ENCODE measurements around the gene MARK3.

Gene MARK3

DNA sequence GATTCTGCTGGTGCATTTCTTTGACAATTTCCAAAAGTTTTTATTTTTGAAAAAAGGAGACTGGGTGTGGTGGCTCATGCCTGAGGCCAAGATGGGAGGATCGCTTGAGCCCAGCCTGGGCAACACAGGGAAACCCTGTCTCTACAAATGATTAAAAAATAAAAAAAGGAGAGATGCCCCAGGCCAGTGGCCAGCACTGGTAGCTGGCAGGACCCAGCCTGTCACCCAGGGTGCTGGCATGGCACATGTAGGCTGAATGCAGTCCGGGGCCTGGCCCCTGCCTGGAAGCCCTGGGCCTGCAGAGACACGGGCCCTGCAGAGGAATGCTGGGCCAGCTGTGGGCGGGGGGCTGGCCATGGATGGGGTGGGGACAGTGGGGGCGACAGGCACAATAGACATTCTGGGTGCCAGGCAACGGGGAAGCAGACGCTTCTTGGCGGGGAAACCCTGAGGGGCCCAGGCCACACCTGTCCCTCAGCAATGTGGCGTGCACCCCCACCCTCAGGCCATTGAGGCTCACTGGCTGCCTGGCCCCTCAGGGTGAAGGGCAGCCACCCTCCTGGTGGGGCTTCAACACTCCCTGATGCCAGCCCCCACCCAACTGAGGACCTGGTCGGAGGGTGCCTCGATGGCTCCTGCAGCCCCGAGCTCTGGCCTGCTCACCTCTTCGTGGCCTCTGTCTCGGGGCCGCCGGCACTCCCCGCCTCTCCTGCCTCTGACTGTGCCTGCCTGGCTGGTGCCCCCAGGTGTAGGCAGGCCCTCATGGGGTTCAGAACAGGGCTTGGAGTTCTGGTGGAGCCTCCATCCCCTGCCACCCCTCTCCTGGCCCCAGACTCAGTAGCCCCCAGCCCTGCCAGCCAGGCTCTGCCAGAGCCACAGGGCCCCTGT is 155.8 kb downstream of the MARK3 start:
- no peak for FAIRE-seq

- FAIRE-seq, result no peak
Observed at GRCh38 chr14:103541709-103542604, 156.7 kb downstream of the MARK3 start.

- FAIRE-seq, result no peak
Observed at GRCh38 chr14:103542605-103543088, 157.4 kb downstream of the MARK3 start.

- FAIRE-seq, result no peak
Observed at GRCh38 chr14:103543140-103543539, 157.9 kb downstream of the MARK3 start.

DNA sequence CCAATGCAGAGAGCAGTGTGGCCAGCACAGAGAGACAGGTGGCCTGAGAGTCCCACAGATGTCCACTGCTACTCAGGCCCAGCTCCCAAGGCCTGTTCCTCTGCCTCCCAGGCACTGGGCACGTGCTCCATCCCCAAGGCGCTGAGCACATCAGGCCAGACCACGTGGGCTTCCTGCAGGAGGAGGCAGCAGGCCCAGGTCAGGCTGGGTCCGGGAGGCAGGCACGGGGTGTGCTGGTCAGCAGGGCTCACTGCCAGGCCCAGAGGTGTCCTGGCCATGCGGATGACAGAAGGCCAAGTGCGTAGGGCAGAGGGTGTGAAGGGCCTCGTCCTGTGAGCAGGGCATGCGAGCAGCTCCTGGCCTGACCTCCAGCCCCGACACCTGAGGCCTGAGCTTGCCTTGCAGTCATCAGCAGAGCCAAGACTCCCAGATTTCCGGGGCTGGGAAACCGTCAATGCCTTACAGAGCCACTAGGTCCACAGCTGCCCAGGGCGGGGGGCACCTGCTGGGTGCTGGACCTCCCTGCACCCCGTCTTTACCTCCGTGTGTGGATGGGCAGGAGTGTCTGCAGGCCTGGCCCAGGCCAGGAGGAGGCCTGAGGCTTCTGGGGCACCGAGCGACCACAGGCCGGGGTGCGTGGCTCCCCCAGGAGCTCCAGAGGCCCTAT is 158.6 kb downstream of the MARK3 start:
- no peak for FAIRE-seq

GRCh38 chr14:103544388-103545218 is 159.4 kb downstream of the MARK3 start:
- no peak for FAIRE-seq

DNA sequence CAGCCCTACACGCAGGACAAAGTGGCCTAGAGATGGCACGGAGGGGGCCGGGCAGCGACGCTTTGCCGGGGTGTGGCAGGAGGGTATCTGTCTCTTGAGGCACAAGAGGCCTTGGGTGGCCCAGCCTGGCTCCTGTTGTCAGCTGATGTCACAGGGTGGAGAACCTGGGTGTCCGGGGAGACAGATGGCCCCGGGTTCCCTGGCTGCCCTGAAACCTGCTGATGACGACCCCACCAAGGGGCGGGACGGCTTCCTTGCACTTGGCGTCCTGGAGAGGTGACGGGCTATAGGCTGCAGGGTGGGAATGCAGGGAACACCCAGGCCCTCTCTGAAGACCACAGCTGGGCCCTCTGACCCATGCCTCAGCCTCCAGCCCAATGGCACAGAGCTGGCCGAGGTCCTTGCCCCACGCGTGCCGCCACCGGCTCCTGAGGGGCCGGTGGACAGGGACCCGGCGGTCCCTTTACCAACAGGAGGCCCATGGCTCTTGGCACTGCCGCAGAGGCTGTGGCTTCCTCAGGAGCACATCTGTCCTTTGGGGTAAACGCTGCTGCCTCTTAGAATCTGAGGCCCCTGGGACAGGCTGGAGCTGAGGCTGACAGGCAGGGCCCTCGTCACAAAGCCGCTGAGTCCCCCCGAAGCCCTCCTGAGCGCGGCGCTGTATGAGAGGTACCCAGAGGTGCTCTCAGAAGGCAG is 160.2 kb downstream of the MARK3 start:
- FAIRE-seq, result no peak

- no peak for FAIRE-seq
Observed at GRCh38 chr14:103545915-103546651, 160.9 kb downstream of the MARK3 start.

GRCh38 chr14:103546652-103547454 is 161.6 kb downstream of the MARK3 start:
- no peak for FAIRE-seq

DNA sequence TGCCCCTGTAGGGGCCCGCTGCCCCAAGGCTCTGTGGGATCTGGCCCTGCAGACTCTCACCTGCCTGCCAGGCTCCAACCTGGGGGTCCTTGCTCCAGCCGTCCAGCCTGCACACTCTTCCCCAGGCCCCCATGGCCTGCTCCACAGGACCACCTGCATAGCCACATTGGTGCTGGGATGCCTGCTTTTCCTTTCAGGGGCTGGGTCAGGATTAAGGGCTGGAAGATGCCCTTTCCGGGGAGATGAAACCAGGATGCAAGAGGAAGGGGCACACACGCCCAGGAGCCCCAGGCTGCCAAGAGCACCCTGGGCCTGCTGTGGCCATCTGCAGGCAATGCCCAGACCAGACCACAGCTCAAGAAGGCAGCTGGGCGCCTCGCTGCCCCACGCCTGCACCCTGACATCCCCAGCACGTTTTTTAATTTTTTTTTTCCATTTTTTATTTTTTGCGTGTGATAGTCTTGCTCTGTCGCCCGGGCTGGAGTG is 162.3 kb downstream of the MARK3 start:
- FAIRE-seq, result no peak

DNA sequence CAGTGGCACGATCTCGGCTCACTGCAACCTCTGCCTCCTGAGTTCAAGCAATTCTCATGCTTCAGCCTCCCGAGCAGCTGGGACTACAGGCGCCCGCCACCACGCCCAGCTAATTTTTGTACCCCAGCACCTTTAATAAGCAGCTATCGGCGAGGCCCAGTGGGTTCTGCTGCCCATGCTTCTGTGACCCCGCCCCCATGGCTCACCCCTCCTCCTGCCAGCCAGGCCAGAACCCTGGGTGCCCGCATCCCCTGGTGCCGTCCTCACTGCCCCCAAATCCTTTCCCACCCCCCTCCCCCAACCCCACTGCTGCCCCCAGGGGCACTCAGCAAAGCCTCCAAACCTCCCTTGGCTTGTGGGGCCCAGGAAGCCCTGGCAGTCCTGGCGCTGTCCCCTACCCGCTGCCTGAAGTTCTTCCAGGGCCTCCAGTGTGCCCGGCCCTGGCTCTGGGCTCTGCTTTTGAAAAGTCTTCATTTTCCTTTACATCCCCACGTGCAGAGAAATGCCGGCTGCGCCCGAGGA is 162.8 kb downstream of the MARK3 start:
- no peak for FAIRE-seq

DNA sequence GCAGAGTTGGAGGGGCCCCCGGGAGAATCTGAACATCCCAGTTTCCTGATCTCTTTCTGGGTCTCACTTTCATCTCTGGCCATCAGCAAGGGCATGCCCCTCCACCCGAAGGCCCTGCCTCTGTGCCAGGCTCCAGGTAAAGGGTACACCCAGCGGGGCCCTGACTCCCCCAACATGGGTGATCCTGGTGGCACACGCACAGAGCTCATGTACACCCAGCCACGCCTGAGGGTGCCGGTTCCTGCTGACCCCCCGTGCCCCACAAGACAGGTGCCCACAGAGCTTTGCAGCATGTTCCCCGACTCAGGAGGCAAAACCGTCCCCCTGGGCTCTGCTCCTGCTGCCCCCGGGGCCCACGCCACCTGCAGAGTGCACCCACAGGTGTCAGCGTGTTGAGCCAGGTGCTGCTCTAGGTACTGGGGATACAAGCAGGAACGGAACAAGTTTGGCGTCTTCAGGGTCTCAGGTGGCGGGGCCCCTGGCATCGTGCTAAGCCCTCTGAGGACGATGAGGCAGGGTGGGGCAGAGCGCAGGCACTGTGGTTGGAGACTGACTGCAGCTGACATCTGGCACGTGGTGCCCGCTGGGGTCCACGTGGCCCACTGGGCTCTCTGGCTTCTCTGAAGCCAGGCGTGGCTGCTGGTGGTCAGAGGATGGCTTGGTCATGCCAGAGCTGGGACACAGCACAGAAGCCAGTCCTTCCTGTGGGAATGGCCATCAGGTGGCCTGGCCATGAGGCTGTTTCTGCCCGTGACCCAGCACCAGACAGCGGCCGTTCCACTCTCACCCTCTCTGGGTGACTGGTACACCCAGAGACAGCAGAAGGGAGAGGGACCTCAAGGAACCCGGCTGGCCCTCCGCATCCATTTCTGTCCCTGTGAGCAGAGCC is 163.5 kb downstream of the MARK3 start:
- FAIRE-seq, result no peak

DNA sequence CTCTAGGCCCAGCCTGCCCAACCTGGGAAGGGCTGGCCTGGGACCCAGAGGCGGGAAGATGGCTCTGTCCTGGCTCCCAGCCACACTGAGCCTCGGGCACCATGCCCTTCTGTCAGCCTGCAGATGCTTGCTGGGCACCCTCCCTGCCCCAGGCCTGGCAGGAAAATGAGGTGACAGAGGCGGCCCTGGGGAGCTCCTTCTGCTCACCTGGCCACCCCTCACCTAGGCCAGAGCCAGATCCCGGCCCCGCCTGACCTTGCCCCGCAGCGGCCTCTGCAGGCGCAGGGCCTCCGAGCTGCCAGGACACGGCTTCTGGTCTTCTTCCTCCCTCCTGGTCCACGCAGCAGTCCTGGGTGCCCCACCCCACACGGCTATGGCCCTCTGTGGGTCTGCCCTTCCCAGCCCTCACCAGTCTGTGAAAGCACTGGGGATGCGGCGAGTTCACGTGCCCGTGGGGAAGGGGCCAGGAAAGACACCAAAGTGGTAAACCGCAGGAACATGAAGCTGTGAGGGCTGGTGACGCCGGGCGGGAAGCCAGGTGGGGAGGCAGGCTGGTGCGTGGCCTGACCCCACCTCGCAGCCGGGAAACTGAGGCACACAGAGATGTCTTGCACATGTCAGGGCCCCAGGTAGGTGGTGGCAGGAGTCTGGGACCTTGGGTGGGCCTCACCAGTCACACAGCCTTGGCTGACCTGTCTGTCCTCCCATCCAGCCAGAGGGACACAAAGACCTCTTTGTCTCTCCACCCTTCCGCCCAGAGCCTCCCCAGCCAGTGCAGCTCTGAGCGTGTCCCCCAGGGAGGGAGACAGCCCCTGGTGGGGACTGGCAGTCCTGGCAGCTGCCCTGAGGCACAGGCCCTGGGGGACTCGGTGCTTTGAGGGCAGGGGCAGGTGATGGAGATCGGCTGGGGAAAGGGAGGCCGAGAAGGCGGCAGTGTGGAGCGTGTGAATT is 164.4 kb downstream of the MARK3 start:
- FAIRE-seq, result no peak

DNA sequence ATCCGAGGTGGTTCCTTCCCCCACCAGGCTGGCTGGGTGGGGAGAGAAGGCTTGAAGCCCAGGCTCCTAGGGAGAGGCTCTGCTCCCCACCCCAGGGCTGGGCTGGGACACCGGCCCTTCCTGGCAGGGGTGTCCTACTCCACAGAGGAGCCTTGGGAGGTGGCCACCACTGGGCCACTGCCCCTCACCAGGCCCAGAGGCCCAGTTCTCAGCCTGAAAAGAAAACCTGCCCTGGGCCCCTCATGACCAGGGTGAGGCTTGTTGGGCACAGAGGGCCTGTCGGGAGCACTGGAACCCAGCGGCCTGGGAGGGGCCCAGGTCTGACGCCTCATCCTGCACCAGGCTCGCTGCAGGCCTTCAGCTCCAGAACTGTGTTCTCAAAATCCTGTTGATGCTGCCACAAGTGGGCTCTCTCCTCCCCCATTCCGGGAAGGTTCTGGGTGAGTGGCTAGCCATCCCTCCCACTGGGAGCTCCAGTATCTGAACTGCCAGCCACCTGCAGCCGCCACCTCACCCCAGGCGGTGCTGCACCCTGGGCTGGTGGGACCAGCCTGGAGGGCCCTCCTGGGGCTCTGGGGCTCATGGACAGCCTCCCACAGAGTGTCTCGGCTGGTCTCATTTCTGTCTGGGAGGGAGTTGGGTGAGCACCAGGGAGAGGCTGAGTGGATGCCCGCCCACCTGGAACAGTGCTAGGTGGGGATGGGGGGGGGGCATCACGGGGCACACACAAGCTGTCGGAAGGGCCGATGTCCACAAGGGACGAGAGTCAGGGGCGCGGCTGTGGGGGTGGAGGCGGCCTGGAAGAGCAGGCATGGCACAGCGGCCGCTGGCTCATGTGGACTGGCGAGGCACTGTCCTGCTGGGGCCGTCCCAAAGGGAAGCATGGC is 165.5 kb downstream of the MARK3 start:
- FAIRE-seq, result no peak

DNA sequence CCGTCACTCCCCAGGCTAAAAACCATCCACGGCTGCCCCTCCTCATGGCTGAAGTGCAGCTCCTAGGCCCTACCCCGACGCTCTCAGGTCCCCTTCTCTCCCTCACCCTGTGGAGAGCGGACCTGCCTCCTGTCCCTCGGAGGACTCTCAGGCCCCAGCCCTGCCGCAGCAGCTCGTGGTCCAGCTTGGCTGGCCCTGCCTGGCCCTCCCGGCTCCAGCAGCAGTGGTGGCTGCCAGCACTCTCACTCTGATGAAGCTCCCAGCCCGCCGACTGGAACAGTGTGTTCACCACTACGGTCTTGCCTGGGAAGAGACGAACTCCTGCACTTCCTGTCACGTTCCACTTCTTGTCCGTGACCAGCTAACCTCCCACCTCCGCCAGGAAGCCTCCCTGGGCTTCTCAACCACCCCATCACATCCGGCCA is 166.1 kb downstream of the MARK3 start:
- FAIRE-seq, result no peak

Measured in colon (tissue), 2 donors.